ENCODE data around the gene ISG15. TPM values are rescaled to one million over a fixed set of nuclear protein-coding genes. Genes with fewer than 3 reads are reported as not detected.

ISG15 gene
- total RNA-seq, 4 donors from 2014 or later: 17.0 to 91.6 (median 40.1) TPM

DNA sequence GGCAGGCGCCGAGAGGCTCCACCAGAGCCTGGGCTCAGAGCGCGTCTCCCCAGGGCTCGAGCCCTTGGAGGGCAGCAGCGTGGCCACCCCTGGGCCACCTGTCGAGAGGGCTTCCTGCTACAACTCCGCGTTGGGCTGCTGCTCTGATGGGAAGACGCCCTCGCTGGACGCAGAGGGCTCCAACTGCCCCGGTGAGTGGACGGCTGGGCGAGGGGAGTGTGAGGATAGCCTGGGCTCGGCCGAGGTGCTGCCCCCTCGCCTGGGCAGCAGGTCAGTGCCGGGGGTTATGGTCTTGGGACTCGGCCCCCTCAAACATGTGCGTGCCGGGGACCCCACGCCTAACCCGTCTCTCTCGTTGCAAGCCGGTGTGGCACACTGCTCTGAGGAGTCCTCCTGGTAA, 33.5 kb downstream of the ISG15 start:
- Histone ChIP-seq H3K36me3 (peaks cover 0 to 44% (median 0%) of the 10 kb centered on the region in 3 donors), H3K4me3 (no peak overlapping the region)
- TF ChIP-seq, protein P1, sequence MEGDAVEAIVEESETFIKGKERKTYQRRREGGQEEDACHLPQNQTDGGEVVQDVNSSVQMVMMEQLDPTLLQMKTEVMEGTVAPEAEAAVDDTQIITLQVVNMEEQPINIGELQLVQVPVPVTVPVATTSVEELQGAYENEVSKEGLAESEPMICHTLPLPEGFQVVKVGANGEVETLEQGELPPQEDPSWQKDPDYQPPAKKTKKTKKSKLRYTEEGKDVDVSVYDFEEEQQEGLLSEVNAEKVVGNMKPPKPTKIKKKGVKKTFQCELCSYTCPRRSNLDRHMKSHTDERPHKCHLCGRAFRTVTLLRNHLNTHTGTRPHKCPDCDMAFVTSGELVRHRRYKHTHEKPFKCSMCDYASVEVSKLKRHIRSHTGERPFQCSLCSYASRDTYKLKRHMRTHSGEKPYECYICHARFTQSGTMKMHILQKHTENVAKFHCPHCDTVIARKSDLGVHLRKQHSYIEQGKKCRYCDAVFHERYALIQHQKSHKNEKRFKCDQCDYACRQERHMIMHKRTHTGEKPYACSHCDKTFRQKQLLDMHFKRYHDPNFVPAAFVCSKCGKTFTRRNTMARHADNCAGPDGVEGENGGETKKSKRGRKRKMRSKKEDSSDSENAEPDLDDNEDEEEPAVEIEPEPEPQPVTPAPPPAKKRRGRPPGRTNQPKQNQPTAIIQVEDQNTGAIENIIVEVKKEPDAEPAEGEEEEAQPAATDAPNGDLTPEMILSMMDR (IDR thresholded peaks at IDR 0.05): no peak

GRCh38 chr1:1047407-1047806, 34.1 kb downstream of the ISG15 start:
- TF ChIP-seq, protein P1 (IDR thresholded peaks at IDR 0.05): no peak
- TF ChIP-seq POLR2A (IDR thresholded peaks at IDR 0.05): no peak
- H3K4me1 ChIP-seq: no peaks in the 10 kb centered on the region
- H3K4me3 ChIP-seq: no peak overlapping the region
- no peaks in the 10 kb centered on the region for H3K27me3 ChIP-seq
- no peak for DNase-seq
- H3K9me3 ChIP-seq: no peaks in the 10 kb centered on the region
- no peak overlapping the region for H3K27ac ChIP-seq
- H3K36me3 ChIP-seq: peaks cover 0 to 46% (median 0%) of the 10 kb centered on the region in 3 donors

More for the DNA sequence above, 33.5 kb downstream of the ISG15 start:
- H3K27ac ChIP-seq: no peak overlapping the region
- no peaks in the 10 kb centered on the region for H3K9me3 ChIP-seq
- DNase-seq: no peak
- H3K4me1 ChIP-seq: no peaks in the 10 kb centered on the region
- no peaks in the 10 kb centered on the region for H3K27me3 ChIP-seq

DNA sequence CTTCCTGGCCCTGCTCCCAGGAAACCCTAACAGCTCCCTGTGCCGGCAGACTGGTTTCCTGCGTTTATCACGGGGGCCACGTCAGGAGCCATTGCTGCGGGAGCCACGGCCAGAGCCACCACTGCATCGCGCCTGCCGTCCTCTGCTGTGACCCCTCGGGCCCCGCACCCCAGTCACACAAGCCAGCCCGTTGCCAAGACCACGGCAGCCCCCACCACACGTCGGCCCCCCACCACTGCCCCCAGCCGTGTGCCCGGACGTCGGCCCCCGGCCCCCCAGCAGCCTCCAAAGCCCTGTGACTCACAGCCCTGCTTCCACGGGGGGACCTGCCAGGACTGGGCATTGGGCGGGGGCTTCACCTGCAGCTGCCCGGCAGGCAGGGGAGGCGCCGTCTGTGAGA, 34.7 kb downstream of the ISG15 start:
- TF ChIP-seq POLR2A (IDR thresholded peaks at IDR 0.05): no peak
- TF ChIP-seq, protein P1 (IDR thresholded peaks at IDR 0.05): no peak
- H3K27ac ChIP-seq: no peak overlapping the region
- no peaks in the 10 kb centered on the region for H3K27me3 ChIP-seq
- H3K36me3 ChIP-seq: peaks cover 0 to 46% (median 0%) of the 10 kb centered on the region in 3 donors
- H3K9me3 ChIP-seq: no peaks in the 10 kb centered on the region
- no peak overlapping the region for H3K4me3 ChIP-seq
- no peak for DNase-seq
- H3K4me1 ChIP-seq: no peaks in the 10 kb centered on the region

DNA sequence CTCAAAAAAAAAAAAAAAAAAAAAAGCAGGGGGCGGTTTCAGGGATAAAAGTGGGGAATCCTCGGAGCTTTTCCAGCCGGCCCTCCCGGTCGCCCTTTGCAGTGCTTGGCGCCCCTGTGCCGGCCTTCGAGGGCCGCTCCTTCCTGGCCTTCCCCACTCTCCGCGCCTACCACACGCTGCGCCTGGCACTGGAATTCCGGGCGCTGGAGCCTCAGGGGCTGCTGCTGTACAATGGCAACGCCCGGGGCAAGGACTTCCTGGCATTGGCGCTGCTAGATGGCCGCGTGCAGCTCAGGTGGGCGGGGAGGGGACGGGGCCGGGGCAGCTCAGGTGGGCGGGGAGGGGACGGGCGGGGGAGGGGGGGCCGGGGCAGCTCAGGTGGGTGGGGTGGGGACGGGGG, 35.5 kb downstream of the ISG15 start:
- Histone ChIP-seq H3K4me3 (no peak overlapping the region), H3K36me3 (peaks cover 0 to 50% (median 0%) of the 10 kb centered on the region in 3 donors), H3K27ac (no peak overlapping the region), H3K4me1 (no peaks in the 10 kb centered on the region), H3K27me3 (no peaks in the 10 kb centered on the region), H3K9me3 (no peaks in the 10 kb centered on the region)
- TF ChIP-seq, protein P1 (IDR thresholded peaks at IDR 0.05): no peak
- no peak for TF ChIP-seq POLR2A (IDR thresholded peaks at IDR 0.05)
- no peak for DNase-seq

GRCh38 chr1:1049318-1050165, 36.2 kb downstream of the ISG15 start:
- TF ChIP-seq POLR2A (IDR thresholded peaks at IDR 0.05): no peak
- TF ChIP-seq, protein P1 (IDR thresholded peaks at IDR 0.05): no peak
- no peak overlapping the region for H3K27ac ChIP-seq
- no peak overlapping the region for H3K4me3 ChIP-seq
- no peaks in the 10 kb centered on the region for H3K27me3 ChIP-seq
- peaks cover 0 to 58% (median 0%) of the 10 kb centered on the region in 3 donors for H3K36me3 ChIP-seq
- no peak for DNase-seq
- H3K4me1 ChIP-seq: no peaks in the 10 kb centered on the region
- H3K9me3 ChIP-seq: no peaks in the 10 kb centered on the region

All from Peyer's patch (tissue), 4 donors.